Measurements from ENCODE around the gene LASP1. TPM values are rescaled to one million over a fixed set of nuclear protein-coding genes. Genes with fewer than 3 reads are reported as not detected.

LASP1 gene
- total and polyA plus RNA-seq, 3 donors from 2014 or later = 58.2 to 83.2 (median 60.3) TPM

DNA sequence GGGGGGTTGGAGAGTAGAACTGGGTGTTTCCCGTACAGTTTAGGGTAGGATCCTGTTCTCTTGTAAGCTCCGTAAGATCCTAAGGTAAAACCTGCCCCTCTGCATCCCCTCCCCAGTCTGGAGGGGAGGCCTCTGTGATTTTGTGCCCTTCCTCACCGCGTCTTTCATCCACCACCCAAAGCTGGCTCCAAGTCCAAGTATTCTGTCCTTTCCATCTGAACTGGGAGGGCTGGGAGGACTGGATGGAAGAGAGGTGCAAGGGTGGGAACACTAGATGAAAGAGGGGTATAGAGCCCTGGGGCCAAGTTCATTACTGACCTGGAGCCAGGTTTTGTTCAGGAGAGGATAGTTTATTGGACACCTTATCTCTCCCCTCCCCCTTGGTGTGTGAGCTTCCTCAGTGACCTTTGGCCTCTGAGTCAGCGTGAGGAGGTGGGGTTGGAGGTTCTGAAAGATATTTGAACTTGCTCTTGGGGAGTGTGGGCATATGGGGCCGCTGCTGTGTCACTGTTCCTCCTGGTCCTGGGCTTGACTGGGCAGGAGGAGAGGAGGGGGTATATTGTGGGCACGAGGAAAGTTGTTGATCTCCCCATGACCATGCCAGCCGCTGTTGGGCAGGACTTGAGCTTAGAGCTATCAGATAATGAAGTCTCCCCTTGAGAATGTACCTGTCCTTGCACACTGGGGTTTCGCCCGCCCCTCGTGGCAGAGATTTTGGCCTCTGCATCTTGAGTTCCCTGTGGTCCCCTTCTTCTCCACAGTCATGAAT is 1.6 kb downstream of the LASP1 start:
- peaks cover 36% of the 10 kb centered on the region for H3K4me1 ChIP-seq
- peak; percentile 57 for DNase-seq
- H3K4me3 ChIP-seq = peak overlapping the region; percentile 96 to 98
- H3K36me3 ChIP-seq (ENCODE audit: low read depth, missing control alignments) = no peaks in the 10 kb centered on the region
- intact Hi-C loops (cut with DNase I; ENCODE audit: low total_unique reads) = no loop called here
- H3K9me3 ChIP-seq = no peaks in the 10 kb centered on the region
- peak overlapping the region; percentile 29 to 93 for H3K27ac ChIP-seq
- 31 to 45% methylated on average over 9 to 11 of the region's 11 CpGs for WGBS, 2 donors
- TF ChIP-seq POLR2A (IDR thresholded peaks at IDR 0.05) = no peak
- TF ChIP-seq, protein P1, sequence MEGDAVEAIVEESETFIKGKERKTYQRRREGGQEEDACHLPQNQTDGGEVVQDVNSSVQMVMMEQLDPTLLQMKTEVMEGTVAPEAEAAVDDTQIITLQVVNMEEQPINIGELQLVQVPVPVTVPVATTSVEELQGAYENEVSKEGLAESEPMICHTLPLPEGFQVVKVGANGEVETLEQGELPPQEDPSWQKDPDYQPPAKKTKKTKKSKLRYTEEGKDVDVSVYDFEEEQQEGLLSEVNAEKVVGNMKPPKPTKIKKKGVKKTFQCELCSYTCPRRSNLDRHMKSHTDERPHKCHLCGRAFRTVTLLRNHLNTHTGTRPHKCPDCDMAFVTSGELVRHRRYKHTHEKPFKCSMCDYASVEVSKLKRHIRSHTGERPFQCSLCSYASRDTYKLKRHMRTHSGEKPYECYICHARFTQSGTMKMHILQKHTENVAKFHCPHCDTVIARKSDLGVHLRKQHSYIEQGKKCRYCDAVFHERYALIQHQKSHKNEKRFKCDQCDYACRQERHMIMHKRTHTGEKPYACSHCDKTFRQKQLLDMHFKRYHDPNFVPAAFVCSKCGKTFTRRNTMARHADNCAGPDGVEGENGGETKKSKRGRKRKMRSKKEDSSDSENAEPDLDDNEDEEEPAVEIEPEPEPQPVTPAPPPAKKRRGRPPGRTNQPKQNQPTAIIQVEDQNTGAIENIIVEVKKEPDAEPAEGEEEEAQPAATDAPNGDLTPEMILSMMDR (IDR thresholded peaks at IDR 0.05) = no peak
- no peaks in the 10 kb centered on the region for H3K27me3 ChIP-seq

DNA sequence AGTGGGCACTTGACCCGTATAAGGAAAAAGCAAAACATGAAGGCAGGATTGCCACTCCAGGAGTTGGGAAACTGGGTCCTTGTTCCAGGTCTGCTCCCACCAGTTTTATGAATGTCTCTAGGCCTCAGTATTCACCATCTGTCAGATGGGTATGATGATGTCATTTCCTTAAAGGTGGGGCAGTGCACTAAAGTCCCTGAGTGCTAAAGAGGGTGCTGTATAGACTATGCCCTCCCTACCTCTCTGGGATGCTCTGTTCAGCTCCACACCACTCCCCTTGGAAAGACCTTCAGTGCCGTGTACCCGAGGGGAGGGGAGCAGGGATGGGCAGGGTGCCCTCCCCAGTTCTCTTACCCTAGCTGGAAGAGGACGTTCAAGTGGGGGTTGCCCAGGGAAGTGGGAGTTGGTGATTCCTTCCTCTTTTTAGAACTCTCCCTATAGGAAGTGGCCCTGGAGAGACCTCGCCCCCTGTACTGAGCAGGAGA is 2.2 kb downstream of the LASP1 start:
- H3K4me3 ChIP-seq = no peak overlapping the region
- TF ChIP-seq, protein P1 (IDR thresholded peaks at IDR 0.05) = no peak
- no peak for TF ChIP-seq POLR2A (IDR thresholded peaks at IDR 0.05)
- peaks cover 36% of the 10 kb centered on the region for H3K4me1 ChIP-seq
- WGBS, 2 donors = 49 to 67% methylated on average over 4 to 5 of the region's 5 CpGs
- no peak overlapping the region for H3K27ac ChIP-seq
- intact Hi-C loops (cut with DNase I; ENCODE audit: low total_unique reads) = no loop called here
- no peaks in the 10 kb centered on the region for H3K36me3 ChIP-seq (ENCODE audit: low read depth, missing control alignments)
- DNase-seq = no peak
- no peaks in the 10 kb centered on the region for H3K27me3 ChIP-seq
- no peaks in the 10 kb centered on the region for H3K9me3 ChIP-seq

DNA sequence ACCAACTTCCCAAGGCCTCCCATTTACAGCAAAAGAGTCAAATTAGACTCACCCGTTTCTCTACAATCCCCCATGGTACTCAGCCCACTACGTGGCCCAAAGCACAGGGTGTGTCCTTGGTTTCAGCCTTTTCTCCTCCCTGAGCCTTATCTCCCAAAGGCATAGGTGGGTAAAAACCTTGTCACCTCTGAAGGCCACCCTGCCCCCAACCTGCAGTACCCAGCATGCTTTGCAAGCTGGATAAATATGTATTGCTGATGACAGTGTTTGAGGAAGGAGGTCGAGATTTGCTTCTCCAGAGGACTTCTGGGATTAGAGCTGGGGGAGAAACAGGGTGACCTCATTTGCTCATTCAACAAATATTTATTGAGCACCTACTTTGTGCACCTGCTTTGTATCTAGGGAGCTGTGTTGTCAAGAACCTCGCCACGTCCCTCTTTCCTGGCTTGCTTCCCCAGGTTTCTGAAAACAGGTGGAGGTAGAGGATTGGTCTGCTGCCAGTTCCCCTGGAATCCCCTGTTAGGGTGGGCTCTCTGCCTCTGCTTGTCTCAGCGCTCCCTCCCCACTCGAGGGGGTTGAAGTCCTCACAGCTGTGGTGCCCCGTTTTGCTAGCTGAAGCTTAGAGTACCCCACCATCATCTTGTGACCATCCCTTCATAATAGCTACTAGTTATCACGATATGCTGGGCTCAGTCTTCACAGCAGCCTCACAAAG is 3.0 kb downstream of the LASP1 start:
- Histone ChIP-seq H3K4me1 (peaks cover 36% of the 10 kb centered on the region), H3K9me3 (no peaks in the 10 kb centered on the region), H3K36me3 (ENCODE audit: low read depth, missing control alignments) (no peaks in the 10 kb centered on the region), H3K27ac (no peak overlapping the region), H3K4me3 (no peak overlapping the region), H3K27me3 (no peaks in the 10 kb centered on the region)
- TF ChIP-seq, protein P1 (IDR thresholded peaks at IDR 0.05) = no peak
- TF ChIP-seq POLR2A (IDR thresholded peaks at IDR 0.05) = no peak
- 61 to 77% methylated on average over 9 of the region's 9 CpGs for WGBS, 2 donors
- DNase-seq = no peak
- intact Hi-C loops (cut with DNase I; ENCODE audit: low total_unique reads) = no loop called here

DNA sequence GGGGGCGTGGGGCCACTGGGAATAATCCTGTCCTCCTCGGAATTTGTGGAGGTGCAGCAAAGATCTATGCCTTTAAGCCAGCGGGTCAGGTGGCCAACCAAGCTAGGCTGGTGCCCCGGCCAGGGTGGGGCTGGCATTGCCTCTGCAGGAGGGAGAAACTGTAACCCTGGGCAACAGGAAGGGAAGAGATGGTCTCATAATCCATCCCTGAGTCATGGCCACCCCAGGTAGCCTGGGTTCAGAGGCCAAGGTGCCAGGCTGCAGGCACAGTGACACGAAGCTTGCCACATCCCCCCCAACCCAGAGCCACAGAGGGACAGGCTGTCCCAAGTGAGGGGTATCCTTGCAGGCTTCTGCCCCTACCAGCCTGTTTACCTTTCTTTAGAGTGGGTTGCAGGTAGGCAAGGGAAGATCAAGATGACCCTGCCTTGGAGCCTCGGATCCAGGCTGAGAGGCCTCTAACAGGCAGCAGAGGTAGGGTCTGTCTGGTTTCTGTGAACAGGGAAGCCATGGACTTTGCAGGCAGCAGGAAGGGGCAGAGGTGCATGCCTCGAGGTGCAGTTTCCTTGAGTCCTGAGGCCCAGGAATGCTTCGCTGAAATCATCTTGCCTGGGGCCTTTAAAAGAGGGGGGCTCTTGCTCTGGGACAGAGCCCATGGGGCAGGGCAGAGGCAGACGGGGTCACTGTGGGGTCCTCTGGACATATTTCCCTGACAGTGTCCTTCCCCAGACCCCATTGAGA is 4.0 kb downstream of the LASP1 start:
- intact Hi-C loops (cut with DNase I; ENCODE audit: low total_unique reads) = no loop called here
- TF ChIP-seq POLR2A (IDR thresholded peaks at IDR 0.05) = no peak
- TF ChIP-seq, protein P1 (IDR thresholded peaks at IDR 0.05) = no peak
- H3K36me3 ChIP-seq (ENCODE audit: low read depth, missing control alignments) = no peaks in the 10 kb centered on the region
- no peaks in the 10 kb centered on the region for H3K9me3 ChIP-seq
- no peak overlapping the region for H3K27ac ChIP-seq
- H3K4me3 ChIP-seq = no peak overlapping the region
- 62 to 63% methylated on average over 2 to 9 of the region's 9 CpGs for WGBS, 2 donors
- no peaks in the 10 kb centered on the region for H3K27me3 ChIP-seq
- H3K4me1 ChIP-seq = peaks cover 36% of the 10 kb centered on the region
- no peak for DNase-seq
